HG03342 (cell line): ENCODE results near the gene U2SURP.
"Not testable (repeated sequence)": the region's sequence is repeated elsewhere in the genome, so short reads cannot be mapped to it uniquely, and the experiment has no call there.

Source experiments
- ATAC-seq: cut with Tn5 transposase; IDR thresholded peaks from one replicate; pipeline ENCODE4 v1.9.1; 2021; ENCODE audit warnings: mild to moderate bottlenecking, moderate library complexity; ENCODE audit not compliant: unreplicated experiment

Gene U2SURP

DNA sequence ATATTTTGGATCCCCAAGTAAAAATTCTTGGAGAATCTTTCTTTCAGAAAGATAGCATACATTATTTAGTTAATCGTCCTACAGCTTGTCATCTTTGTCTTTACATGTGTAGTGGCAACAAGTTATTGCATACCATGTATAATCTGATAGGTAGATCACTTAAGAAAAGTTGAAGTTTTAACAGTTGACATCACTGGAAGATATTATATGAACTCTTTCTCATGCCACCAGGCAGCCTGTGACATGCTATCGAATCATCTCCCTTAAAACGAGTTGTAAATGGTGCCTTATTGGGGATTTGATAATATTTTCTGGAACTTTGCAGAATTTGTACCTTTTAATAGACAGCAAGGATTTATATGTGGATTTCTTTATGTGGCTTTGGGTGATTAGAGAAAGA is 8.7 kb downstream of the U2SURP start:
- no peak for ATAC-seq

DNA sequence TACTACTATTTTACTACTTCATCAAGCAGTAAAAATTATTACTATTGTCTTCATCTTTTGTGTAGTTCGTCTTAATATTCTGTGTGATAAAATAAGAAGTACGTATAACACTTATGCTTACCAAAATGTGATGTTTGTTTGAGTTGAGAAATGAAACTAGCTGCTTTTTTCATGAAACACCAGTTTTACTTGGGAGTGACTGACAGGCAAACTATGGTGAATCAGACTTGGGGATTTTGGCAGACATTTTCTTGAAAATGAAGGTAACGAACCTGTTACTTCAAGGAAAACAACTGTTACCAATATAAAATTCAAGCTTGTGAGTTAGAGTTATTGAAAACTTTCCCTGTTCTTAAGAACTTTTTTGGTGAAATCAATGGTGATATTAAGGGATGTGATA is 10.3 kb downstream of the U2SURP start:
- no peak for ATAC-seq

DNA sequence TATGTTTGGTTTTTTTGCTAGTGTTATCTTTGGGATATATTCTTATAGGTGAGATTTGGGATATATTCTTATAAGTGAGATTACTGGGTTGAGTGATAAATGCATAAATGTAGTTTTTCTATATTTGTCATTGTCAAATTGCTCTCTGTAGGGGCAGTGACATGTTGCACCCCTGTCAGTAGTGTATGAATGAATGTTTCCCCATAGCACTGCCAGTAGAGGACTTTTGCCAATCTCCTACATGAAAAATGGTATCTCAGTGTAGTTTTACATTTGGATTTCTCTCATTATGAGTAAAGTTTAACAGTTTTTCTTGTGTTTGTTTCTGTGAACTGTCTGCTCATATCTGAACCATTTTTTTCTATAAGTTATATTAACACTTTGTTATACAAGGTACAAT is 13.6 kb downstream of the U2SURP start:
- no peak for ATAC-seq

DNA sequence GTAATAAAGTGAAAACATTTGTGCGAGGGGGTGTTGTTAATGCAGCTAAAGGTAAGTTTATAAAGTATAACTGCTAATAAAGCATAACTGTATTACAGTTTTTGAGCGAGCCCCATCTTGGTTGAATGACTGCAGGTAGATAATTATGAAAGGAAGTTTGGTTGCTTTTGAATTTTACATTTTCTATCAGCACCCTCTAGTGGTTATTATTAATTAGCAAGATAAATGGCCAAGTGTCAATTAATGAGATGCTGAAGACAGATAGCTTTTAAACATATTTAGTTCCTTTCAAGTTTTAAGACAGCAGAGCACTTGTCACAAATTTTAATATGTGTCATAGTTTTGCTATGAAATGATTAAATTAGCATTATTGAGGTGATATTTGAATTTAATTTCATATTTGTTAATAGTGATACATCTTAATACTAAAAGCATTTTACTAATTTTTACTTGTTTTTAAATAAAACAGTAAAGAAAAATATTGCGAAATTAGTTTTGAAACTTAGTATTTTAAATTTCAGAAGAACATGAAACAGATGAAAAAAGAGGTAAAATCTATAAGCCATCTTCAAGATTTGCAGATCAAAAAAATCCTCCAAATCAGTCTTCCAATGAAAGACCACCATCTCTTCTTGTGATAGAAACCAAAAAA is 15.1 kb downstream of the U2SURP start:
- no peak for ATAC-seq

DNA sequence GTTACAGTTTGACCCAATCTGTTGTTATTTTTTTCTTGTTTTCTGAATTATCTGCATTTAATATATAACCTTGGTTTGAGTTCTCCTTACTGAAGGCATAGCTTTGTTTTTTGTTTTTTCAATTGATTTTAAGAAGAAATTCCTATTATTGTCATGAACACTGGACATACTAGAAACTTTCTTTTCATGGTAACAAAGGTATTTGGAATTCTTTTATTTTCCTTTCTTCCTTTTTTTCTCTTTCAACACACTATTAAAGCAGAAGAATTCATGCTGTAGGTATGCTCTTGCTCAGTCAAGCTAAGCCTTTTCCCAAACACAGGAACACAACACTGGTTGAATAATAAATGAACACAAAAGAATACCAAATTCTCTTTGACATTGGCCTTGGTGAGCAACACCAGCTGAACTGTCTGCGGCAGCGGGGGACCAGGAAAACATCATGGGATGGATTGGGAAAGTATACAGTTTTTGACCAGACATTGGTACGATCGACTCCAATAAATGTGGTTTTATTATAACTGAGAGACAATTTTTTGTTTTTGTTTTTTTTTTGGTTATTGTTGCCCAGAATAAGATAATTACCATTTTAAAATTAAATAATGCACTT is 23.1 kb downstream of the U2SURP start:
- ATAC-seq, result no peak

DNA sequence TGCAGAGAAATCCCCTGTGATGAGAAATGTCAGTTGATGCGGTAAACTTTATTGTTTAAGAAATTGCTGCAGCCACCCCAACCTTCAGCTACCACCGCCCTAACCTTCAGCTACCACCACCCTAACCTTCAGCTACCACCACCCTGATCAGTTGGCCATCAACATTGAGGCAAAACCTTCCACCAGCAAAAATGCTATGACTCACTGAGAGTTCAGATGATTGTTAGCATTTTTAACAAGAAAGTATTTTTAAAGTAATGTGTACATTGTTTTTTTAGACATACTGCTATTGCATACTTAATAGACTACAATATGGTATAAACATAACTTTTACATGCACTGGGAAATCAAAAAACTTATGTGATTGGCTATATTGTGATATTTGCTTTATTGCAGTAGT is 30.0 kb downstream of the U2SURP start:
- ATAC-seq, result no peak

DNA sequence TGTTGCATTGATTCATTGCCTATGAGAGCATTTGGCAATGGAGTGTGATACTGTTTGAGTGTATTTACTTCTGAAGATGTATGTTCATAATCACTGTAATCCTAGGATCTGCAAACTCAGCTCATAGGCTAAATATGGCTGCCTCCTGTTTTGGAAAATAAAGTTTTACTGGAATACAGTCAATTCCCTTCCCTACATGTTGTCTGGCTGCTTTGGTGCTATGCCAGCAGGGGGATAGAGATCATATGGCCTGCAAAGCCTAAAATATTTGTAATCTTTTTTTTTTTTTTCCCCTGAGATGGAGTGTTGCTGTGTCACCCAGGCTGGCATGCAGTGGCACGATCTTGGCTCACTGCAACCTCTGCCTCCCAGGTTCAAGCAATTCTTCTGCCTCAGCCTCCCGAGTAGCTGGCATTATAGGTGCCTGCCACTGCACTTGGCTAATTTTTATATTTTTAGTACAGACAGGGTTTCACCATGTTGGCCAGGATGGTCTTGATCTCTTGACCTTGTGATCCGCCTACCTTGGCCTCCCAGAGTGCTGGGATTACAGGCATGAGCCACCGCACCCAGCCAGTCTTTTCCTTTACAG is 30.5 kb downstream of the U2SURP start:
- not testable (repeated sequence) for ATAC-seq

DNA sequence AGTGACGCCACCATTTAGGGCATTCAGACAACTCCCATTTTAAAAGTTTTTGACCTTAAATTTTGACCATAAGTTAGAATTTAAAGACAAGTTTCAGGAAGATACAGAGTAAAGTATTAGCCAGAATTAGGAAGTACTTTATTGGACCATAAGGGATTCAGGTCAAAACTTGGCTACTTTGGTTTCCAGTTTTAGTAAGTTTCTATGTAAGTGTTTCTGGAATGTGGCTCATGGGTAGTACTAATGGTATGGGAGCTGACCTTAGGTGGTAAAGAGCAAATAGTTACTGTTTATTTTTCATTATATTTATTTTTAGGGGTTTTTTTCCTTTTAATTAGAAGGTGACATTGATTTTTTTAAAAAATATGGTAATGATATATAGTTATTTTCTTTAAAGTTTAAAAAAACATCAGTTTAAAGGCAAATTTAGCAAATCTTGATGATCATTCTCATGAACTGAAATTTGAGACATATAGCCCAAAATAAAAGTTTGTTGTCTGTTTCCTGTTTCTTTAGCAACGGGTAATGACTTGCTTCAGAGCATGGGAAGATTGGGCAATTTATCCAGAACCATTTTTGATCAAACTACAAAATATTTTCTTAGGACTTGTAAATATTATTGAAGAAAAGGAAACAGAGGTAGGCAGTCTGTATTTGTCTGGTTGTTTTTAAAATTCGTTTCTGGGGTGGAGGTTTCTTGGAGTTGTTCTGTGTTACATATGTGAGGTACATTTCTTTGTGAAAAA is 34.3 kb downstream of the U2SURP start:
- no peak for ATAC-seq

DNA sequence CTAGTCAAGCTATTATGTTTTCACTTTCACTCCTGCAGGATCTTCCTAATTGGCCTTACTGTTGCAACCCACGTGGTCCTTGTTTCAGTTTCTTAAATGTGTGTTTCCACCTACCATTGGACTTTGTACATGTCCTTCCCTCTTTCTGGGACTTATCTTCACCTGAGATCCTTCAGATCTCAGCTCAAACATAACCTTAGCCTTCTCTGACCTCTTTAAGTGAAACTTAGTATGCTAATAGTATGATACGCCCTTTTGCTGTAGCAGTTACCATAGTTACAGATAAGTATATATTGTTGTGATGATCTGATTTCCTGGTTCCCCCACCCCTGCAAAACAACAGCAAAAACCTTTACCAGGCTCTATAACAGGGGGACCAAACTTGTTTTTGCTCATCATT is 35.2 kb downstream of the U2SURP start:
- no peak for ATAC-seq

DNA sequence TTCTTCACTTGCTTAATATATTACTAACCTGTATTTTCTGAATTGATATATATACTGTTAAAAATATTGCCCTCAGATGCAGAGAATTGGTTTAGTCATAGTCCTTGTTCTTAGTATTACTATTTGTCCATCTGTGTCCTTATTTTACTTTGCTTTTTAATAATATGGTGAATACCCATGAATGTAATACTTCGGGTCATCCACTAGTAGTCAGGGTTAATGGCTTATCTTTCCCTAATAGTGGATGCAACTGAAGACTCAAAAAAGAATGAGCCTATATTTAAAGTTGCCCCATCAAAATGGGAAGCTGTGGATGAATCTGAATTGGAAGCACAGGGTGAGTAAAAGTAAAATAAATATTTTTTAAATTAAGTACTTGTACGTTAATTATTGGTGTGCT is 36.5 kb downstream of the U2SURP start:
- ATAC-seq, result no peak

DNA sequence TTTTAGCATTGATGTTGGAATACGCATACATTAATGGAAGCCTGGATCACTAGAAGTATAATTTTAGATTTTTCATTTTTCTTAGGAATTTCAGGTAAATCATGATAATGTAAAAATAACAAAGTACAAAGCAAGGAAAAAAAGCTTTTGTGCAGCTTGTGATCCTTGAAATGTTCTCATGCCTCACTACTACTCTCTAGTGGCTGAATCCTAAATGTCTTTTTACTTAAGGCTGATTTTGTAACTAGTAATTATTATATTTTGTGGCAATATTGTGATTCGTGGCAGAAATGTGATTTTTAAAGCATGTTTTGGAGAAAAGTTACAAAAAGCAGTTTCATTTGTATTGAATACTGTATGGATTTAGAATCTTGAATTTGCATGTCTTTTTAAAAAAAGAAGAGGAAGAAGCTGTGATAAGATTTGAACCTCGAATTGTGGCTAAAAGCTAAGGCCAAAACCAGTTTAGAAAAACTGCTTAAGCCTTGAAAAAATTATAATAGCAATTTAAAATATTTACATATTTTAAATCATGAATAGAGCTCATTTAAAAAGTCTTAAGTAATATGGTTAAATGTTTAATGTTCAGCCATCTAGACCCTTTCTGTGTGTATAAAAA is 39.0 kb downstream of the U2SURP start:
- ATAC-seq, result no peak

DNA sequence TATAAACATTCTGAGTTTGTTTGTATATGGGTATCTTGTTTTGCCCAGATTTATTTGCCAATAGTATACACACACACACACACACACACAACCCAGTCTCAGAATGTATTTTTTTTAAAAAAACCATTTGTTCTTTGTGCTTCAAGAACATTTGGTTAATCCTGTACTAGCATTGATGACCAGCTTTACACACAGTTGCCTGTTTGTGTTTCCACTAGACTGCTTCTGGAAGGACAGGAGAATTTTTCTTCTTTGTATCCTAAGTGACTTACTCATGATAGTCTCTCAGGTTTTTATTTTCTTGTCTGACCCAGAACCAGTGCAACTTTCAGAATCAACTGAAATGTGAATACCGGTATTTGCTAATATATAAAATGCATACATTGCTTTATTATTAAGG is 40.5 kb downstream of the U2SURP start:
- no peak for ATAC-seq

DNA sequence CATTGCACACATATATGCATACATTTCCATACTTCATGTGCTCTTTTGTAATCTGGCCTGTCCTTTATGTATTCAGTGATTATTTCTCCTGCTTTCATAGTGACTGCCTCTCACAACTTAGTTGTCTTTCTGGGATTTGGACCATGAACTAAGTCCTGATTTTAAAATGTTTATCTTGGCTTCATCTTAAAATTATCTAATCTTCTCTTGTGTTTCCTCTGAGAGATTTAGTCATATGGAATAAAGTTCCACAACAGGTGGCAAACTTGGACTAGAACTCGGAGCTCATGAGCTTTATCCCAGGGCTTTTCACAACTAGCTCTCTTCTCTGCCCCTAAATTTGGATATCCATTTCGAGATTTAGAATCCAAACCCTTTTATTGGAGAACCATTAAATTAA is 44.3 kb downstream of the U2SURP start:
- no peak for ATAC-seq

DNA sequence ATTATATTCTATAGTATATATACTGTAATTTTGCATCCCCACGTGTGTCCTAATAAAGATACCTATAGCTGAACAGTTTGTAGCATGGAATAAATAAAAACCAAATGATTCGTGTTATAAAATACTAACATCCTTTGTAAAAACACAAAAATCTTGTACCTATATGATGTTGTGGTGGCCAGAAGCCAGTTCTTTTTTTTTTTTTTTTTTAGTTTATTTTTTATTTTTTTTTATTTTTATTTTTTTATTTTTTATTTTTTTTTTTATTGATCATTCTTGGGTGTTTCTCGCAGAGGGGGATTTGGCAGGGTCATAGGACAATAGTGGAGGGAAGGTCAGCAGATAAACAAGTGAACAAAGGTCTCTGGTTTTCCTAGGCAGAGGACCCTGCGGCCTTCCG is 44.7 kb downstream of the U2SURP start:
- not testable (repeated sequence) for ATAC-seq

DNA sequence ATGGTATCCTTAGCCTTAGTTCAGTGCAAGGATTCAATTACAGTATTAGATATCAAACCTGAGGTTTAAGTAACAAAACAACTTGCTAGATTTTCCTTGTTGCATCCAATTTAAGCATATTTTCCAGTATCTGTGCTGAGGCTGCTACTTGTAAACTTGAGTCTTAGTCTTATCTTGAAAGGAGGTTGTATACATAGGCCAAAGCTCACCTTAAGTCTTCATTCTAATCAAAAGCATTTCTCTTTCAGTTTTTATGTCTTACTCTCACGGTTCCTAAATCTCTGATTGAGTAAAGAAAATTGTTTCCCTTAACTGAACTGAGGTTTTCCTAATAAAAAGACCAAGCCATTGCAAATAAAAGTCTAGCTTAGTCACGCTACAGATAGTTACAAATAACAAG is 52.6 kb downstream of the U2SURP start:
- ATAC-seq, result no peak

DNA sequence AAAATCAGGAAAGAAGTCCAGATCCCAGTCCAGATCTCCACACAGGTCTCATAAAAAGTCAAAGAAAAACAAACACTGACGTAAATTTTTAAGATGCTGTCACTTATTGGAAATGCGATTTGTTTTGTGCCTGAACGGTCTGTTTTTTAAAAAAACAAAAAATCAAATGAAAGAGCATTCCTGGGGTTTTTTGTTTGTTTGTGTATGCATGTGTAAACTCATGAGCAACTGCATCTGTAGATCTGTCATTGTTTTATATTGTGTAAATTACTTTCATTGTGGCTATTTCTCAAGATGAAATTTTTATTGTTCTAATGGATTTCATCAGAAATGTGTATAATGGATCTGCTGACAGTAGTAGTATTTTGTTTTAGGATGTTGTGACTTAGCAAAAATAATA is 55.0 kb downstream of the U2SURP start:
- ATAC-seq, result no peak

DNA sequence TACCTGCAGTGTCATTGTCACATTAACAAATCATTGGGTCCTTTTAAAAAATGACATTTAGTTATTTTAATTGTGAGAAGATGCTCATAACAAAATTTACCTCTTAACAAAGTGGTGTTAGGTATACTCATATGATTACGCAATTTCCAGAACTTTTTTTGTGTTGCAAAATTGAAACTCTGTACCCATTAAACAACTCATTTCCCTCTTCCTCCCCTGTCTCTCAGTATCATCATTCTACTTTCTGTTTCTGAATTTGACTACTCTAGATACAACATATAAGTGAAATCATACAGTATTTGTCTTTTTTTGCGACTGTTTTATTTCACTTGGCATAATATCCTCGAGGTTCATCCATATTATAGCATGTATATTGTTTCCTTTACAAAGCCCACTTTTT is 59.5 kb downstream of the U2SURP start:
- peak; percentile 98 for ATAC-seq

DNA sequence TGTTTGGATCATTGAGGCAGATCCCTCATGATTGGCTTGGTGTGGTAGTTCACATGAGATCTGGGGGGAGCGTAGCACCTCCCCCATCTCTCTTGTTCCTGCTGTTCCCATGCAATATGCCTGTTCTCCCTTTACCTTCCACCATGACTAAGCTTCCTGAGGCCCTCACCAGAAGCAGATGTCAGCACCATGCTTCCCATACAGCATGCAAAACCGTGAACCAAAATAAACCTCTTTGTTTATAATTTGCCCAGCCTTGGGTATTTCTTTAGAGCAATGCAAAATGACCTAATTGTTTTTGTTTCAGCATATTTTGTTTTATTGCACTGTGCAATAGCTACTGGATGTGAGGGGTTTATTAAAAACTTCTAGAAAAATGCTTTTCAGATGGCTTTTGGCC is 61.6 kb downstream of the U2SURP start:
- no peak for ATAC-seq

DNA sequence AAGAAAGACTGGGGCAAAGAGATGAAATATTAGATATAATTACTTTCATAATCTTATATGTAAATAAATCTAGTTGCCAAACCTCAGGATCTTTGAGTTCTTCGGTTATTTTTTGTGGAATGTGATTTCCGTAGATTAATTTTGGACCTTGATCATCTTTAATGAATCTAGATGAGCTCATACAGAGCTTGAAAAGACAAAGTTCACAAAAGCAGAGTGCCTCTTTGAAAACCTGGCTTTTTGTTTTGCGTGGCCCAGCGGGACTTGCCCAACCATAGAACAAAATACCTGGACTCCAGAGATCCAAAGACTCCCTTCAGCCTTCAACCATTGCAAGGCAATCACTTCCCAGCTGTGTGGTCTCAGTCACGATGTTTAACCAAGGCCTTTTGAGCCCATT is 63.4 kb downstream of the U2SURP start:
- no peak for ATAC-seq

DNA sequence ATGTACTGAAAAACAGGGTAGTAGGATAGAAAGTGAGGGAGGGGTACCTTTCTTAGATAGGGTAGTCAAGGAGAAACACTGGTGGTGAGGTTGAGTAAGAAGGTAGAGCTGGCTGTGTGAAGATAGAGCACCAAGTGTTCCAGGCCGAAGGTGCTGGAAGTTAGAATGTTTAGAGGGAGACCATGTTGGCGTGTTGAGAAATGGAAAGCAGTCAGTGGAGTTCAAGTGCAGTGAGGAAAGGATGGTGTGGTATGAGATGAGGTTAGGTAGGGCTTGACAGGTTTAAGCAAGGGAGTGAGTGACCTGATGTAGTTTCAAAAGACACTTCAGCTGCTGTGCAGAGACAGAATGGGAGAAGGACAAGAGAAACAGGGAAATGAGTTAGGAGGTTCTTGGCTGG is 64.0 kb downstream of the U2SURP start:
- ATAC-seq, result no peak

DNA sequence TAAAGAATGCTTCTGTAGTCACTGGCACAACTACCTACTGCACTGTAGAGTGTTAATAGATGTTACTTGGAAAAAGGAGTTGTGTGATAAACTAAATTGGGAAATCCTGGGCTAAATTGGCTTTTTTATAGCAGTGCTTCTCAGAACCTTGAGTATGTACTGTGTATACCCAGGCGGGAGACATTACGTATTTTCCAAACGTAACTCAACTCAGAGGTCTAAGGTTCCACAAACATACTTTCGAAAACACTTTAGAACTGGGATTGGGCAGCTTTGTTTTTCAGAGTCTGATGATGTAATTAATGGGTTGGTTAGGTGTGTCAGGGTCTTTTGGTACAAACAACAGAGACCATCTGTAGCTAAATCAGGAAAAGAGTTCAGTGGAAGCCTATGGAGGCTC is 64.7 kb downstream of the U2SURP start:
- ATAC-seq, result no peak

DNA sequence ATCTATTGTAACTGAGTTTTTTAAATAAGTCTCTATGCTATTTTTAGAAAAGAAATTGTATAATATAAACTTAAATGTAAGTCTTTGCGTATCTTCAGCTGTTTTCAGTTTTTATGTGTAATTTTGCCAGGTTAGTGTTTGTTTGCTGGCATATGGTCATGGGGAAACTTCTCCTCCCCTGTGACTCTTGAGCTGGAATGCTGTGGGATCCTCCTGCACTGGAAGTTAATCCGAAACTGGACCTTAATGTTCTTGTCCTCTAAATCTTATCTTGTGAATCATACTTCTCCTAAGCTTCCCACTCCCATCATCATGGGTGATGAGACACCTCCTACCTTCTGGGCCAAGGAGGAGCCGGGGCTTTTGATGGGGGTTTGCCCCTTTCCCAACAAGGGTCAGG is 65.8 kb downstream of the U2SURP start:
- ATAC-seq, result no peak
